Neural crest cell (in vitro differentiated cells): ENCODE measurements around the gene DYNC1H1. TPM values are rescaled to one million over a fixed set of nuclear protein-coding genes. Genes with fewer than 3 reads are reported as not detected.

Experiments used
- DNase-seq: peaks from one replicate; pipeline ENCODE4 v3.0.0; 2021; ENCODE audit warnings: low read depth, mixed read lengths, low spot score
- H3K27ac Mint-ChIP-seq: one replicate; pipeline ENCODE4 v1.8.0; 2021; ENCODE audit warnings: mild to moderate bottlenecking, mixed read lengths; ENCODE audit not compliant: unreplicated experiment
- H3K27me3 Mint-ChIP-seq: 2 replicates; pipeline ENCODE4 v1.8.0; 2021; ENCODE audit warnings: low read depth, mild to moderate bottlenecking, mixed read lengths
- H3K36me3 Mint-ChIP-seq: 2 replicates; pipeline ENCODE4 v1.8.0; 2021; ENCODE audit warnings: low read depth, mild to moderate bottlenecking, mixed read lengths
- H3K4me1 Mint-ChIP-seq: 2 replicates; pipeline ENCODE4 v1.8.0; 2021; ENCODE audit warnings: mixed read lengths
- H3K4me3 Mint-ChIP-seq: one replicate; pipeline ENCODE4 v1.8.0; 2021; ENCODE audit warnings: mild to moderate bottlenecking, mixed read lengths
- H3K9me3 Mint-ChIP-seq: 2 replicates; pipeline ENCODE4 v1.8.0; 2021; ENCODE audit warnings: mixed read lengths
- total RNA-seq: library from RNA; stranded (reverse); gene quantifications from 2 replicates; pipeline ENCODE4 v1.2.1, GENCODE V29; 2021
- TF ChIP-seq, protein P1 (sequence below): fragments of 200-600 bp; sonication (generic); conservative IDR thresholded peaks from 2 replicates; pipeline ENCODE4 v1.5.0; 2021; ENCODE audit warnings: antibody characterized with exemption, mild to moderate bottlenecking

DYNC1H1 gene
- total RNA-seq, 1 donor from 2014 or later = 528 TPM

DNA sequence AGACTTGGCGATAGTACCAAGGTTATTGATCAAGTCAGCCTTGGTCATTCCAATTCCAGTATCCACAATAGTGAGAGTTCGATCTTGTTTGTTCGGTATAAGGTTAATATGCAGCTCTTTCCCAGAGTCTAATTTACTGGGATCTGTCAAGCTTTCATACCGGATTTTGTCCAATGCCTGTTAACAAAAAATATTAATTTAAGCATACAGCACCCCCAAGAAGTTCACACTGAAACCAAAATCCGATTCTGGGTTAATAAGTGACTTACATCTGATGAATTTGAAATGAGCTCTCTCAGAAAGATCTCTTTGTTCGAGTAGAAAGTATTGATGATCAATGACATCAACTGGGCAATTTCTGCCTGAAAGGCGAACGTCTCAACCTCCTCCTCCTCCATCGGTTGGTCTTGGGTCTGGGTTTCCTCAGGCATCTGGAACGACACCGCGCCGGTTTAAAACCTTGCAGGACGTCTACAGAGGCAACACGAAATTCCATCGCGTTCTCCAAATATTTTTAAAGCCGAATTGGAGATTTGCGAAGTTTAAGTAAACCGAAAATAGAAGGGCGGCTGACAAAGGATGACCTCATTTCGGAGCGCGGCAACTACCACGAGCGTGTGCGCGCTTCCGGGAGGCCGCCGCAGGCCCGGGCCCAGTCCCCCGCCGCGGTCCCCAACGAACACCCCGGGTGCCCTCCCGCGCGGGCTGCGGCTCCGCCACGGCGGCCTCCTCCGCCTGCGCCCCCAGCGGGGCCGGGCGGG is 121.8 kb downstream of the DYNC1H1 start:
- DNase-seq = no peak
- Mint-ChIP-seq H3K27ac (peak overlapping the region; percentile 99), H3K9me3 (no peaks in the 10 kb centered on the region), H3K4me1 (peaks cover 64% of the 10 kb centered on the region), H3K4me3 (peak overlapping the region; percentile 93), H3K27me3 (no peaks in the 10 kb centered on the region), H3K36me3 (peaks cover 42% of the 10 kb centered on the region)
- TF ChIP-seq, protein P1, sequence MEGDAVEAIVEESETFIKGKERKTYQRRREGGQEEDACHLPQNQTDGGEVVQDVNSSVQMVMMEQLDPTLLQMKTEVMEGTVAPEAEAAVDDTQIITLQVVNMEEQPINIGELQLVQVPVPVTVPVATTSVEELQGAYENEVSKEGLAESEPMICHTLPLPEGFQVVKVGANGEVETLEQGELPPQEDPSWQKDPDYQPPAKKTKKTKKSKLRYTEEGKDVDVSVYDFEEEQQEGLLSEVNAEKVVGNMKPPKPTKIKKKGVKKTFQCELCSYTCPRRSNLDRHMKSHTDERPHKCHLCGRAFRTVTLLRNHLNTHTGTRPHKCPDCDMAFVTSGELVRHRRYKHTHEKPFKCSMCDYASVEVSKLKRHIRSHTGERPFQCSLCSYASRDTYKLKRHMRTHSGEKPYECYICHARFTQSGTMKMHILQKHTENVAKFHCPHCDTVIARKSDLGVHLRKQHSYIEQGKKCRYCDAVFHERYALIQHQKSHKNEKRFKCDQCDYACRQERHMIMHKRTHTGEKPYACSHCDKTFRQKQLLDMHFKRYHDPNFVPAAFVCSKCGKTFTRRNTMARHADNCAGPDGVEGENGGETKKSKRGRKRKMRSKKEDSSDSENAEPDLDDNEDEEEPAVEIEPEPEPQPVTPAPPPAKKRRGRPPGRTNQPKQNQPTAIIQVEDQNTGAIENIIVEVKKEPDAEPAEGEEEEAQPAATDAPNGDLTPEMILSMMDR = no peak

DNA sequence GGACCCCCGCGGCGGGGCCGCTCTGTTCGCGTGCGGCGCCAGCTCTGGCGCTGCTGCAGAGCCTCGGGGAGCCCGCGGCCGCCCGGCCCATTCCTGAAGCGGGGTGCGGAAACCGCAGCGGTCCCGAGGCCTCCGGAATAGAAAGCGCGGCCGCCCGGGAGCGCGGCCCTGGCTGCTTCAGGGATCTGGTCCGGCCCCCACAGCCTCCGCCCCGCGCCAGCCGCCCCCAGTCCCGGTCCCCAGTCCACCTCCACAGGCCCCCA is 122.3 kb downstream of the DYNC1H1 start:
- Mint-ChIP-seq H3K4me3 (peak overlapping the region; percentile 86), H3K4me1 (peaks cover 60% of the 10 kb centered on the region), H3K27me3 (no peaks in the 10 kb centered on the region), H3K27ac (peak overlapping the region; percentile 97), H3K36me3 (peaks cover 40% of the 10 kb centered on the region), H3K9me3 (no peaks in the 10 kb centered on the region)
- no peak for DNase-seq
- TF ChIP-seq, protein P1 = no peak

DNA sequence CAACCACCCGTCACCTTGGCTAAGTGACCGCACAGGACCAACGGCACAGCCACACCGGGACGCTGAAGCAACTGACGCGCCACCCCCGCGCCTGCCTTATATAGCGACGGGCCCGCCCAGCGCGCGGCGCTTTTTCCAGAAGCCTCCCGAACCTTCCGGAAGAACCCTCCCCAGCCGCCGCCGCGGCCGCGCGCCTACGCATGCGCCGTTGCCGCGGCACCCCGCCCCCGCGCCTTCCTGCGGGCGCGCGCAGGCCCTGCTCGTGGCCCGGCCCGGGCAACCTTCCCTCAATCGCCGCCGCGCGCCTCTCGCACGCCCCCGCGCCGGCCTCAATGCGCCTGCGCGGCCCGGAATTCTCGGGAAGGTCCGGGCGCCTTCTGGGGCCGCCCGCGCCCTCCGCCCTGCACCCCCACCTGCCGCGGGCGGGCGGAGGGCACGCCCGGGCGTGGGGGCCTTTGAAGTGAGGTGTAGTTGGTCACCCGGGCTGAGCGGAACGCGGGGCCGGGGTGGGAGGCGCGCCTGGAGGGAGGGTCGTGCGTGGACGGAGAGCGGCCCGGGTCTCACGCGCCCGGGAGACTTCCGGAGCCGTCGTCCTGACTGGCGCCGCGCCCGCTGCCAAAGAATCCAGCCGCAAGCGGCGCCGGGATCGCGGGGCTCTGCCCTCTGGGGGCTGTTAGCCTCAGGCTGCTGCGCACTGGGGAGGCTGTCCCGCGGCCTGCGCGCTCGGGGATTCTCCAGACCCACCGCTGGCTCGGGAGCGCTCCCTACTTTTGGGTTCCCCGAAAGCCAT is 122.8 kb downstream of the DYNC1H1 start, which contains the start of gene HSP90AA1:
TSS of gene HSP90AA1 (minus strand) at position 73 of the 790 bp plus-strand sequence. CDS start 666 bp downstream, outside the sequence.
- H3K9me3 Mint-ChIP-seq = no peaks in the 10 kb centered on the region
- peak; percentile 92 for DNase-seq
- H3K27ac Mint-ChIP-seq = peak within 1 kb of the TSS; percentile 99
- H3K4me1 Mint-ChIP-seq = peaks cover 55% of the 10 kb centered on the region
- TF ChIP-seq, protein P1 = no peak
- peaks cover 35% of the 10 kb centered on the region for H3K36me3 Mint-ChIP-seq
- H3K4me3 Mint-ChIP-seq = peak within 1 kb of the TSS; percentile 93
- no peaks in the 10 kb centered on the region for H3K27me3 Mint-ChIP-seq

DNA sequence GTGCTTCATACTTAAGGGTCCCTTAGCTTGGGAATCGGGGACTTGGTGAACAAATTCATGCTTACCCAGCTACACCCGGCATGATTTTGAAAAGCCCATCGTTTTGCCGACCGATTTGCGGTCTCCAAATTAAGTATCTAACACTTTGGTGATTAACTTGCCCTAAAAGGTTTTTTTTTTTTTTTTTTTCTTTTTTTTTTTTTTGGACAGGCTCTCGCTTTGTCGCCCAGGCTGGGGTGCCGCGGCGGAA is 123.3 kb downstream of the DYNC1H1 start:
- no peaks in the 10 kb centered on the region for H3K27me3 Mint-ChIP-seq
- peaks cover 53% of the 10 kb centered on the region for H3K4me1 Mint-ChIP-seq
- peak overlapping the region; percentile 59 for H3K27ac Mint-ChIP-seq
- no peak for DNase-seq
- no peaks in the 10 kb centered on the region for H3K9me3 Mint-ChIP-seq
- TF ChIP-seq, protein P1 = no peak
- H3K4me3 Mint-ChIP-seq = peak overlapping the region; percentile 85
- H3K36me3 Mint-ChIP-seq = peaks cover 33% of the 10 kb centered on the region

DNA sequence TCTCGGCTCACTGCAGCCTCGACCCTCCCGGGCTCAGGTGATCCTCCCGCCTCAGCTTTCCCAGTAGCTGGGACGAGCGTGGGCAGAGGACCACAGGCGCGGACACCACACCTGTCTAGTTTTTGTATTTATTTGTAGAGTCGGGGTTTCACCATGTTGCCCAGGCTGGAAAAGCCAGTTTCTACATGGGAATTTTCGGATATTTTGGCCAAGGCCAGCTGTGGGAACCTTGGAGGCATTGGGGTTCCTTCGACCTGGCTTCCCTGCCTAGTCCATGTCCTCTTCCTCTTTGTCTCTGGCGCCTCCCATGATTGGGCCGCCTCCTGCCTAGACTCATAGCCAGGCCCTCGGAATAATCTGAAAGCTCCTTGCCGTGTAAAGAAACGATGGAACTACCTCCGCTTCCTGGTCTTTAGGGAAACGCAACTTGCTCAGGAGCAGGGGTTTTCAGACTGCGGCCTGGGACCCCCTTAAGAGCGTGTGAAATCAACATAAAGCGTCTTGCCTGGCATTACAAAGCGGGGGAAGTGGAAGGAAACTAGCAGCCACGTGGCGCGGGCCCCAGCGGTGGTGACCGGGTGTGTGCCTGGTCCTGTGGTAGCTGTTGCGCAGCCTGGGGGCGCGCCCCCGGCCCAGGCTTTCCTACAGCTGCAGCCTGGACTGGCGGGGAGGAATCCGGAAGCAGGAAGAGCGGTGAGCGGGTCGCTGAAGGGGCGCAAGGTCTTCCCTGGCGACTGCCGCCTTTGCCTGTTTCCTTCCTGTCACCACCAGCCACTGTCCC is 123.8 kb downstream of the DYNC1H1 start:
- Mint-ChIP-seq H3K4me1 (peaks cover 48% of the 10 kb centered on the region), H3K4me3 (peak overlapping the region; percentile 85), H3K9me3 (no peaks in the 10 kb centered on the region), H3K36me3 (peaks cover 29% of the 10 kb centered on the region), H3K27ac (peak overlapping the region; percentile 78), H3K27me3 (no peaks in the 10 kb centered on the region)
- TF ChIP-seq, protein P1 = no peak
- DNase-seq = peak; percentile 18
